DND-41 (cell line): ENCODE data around the gene ASPRV1.

ENCODE experiments used
- ATAC-seq: fragments of 200-7000 bp; cut with Tn5 transposase; 3 replicates; pipeline ENCODE4 v1.9.1; 2021; ENCODE audit warnings: low read depth; ENCODE audit not compliant: insufficient read depth
- DNase-seq: peaks from one replicate; pipeline ENCODE4 v3.0.0-alpha.2; 2020
- H2AFZ ChIP-seq: 2 replicates; pipeline ENCODE4 v1.6.0; 2012; ENCODE audit warnings: low read depth, low read length
- H3K27ac ChIP-seq: 2 replicates; pipeline ENCODE4 v1.5.1; 2012; ENCODE audit warnings: low read length, inconsistent platforms
- H3K27me3 ChIP-seq: fragments of 200-600 bp; sonication (generic); 2 replicates; pipeline ENCODE4 v1.6.0; 2012; ENCODE audit warnings: low read length, mild to moderate bottlenecking, inconsistent platforms; ENCODE audit not compliant: insufficient read depth, poor library complexity
- H3K36me3 ChIP-seq: 2 replicates; pipeline ENCODE4 v1.5.1; 2012; ENCODE audit warnings: low read length, inconsistent platforms; ENCODE audit not compliant: insufficient read depth
- H3K4me1 ChIP-seq: 2 replicates; pipeline ENCODE4 v1.5.1; 2012; ENCODE audit warnings: mild to moderate bottlenecking, low read length; ENCODE audit not compliant: insufficient read depth
- H3K4me2 ChIP-seq: 2 replicates; pipeline ENCODE4 v1.6.0; 2012; ENCODE audit warnings: mild to moderate bottlenecking, moderate library complexity, low read length, inconsistent platforms; ENCODE audit not compliant: insufficient read depth
- H3K4me3 ChIP-seq, 2 experiments: fragments of 200-600 bp in 1 of 2; shearing (Covaris generic) in 1 of 2; 2 replicates each; pipeline ENCODE4 v1.5.1; 2012 to 2016; ENCODE audit warnings: inconsistent platforms in 2 of 2, low read length in 2 of 2, mild to moderate bottlenecking in 2 of 2, low read depth in 1 of 2, moderate library complexity in 1 of 2
- H3K79me2 ChIP-seq: 2 replicates; pipeline ENCODE4 v1.6.0; 2012; ENCODE audit warnings: low read length, inconsistent platforms; ENCODE audit not compliant: insufficient read depth
- H3K9ac ChIP-seq: 2 replicates; pipeline ENCODE4 v1.6.0; 2012; ENCODE audit warnings: low read depth, mild to moderate bottlenecking, inconsistent platforms, low read length, moderate library complexity
- H3K9me3 ChIP-seq: 2 replicates; pipeline ENCODE4 v1.5.1; 2012; ENCODE audit warnings: low read length, moderate library complexity, mild to moderate bottlenecking, inconsistent platforms; ENCODE audit not compliant: insufficient read depth, severe bottlenecking
- H4K20me1 ChIP-seq: 2 replicates; pipeline ENCODE4 v1.6.0; 2012; ENCODE audit warnings: low read length; ENCODE audit not compliant: insufficient read depth
- CTCF ChIP-seq: IDR thresholded peaks from 2 replicates; pipeline ENCODE4 v1.5.1; 2012; ENCODE audit warnings: borderline replicate concordance, low read length, moderate library complexity, mild to moderate bottlenecking; ENCODE audit not compliant: poor library complexity, severe bottlenecking; ENCODE audit errors: extremely low read depth
- EZH2 ChIP-seq: IDR thresholded peaks from 3 replicates; pipeline ENCODE4 v1.6.1; 2012; ENCODE audit warnings: borderline replicate concordance, low read depth, mild to moderate bottlenecking, moderate library complexity, low read length, inconsistent platforms; ENCODE audit not compliant: severe bottlenecking

ASPRV1 gene

GRCh38 chr2:69983392-69983966, 22.0 kb upstream of the ASPRV1 start:
- DNase-seq (no peak), ATAC-seq (no peak)
- no peaks in the 10 kb centered on the region for H3K4me1 ChIP-seq
- no peaks in the 10 kb centered on the region for H3K36me3 ChIP-seq
- H3K9ac ChIP-seq, result no peak overlapping the region
- no peaks in the 10 kb centered on the region for H4K20me1 ChIP-seq
- TF ChIP-seq EZH2 (no peak), CTCF (no peak)
- no peaks in the 10 kb centered on the region for H3K27me3 ChIP-seq
- no peak overlapping the region for H3K4me3 ChIP-seq
- H3K9me3 ChIP-seq, result no peaks in the 10 kb centered on the region
- H3K27ac ChIP-seq, result no peak overlapping the region
- H2AFZ ChIP-seq, result no peak overlapping the region
- no peaks in the 10 kb centered on the region for H3K79me2 ChIP-seq
- H3K4me2 ChIP-seq, result no peak overlapping the region

GRCh38 chr2:69979902-69980807, 18.7 kb upstream of the ASPRV1 start:
- no peaks in the 10 kb centered on the region for H4K20me1 ChIP-seq
- ATAC-seq (no peak), DNase-seq (no peak)
- H3K4me2 ChIP-seq, result no peak overlapping the region
- no peak overlapping the region for H3K4me3 ChIP-seq
- H3K79me2 ChIP-seq, result no peaks in the 10 kb centered on the region
- H3K36me3 ChIP-seq, result no peaks in the 10 kb centered on the region
- H3K9ac ChIP-seq, result no peak overlapping the region
- H3K9me3 ChIP-seq, result no peaks in the 10 kb centered on the region
- TF ChIP-seq EZH2, result no peak
- TF ChIP-seq CTCF, result no peak
- no peak overlapping the region for H3K27ac ChIP-seq
- no peaks in the 10 kb centered on the region for H3K27me3 ChIP-seq
- H3K4me1 ChIP-seq, result 0 out of 2 replicates have a peak, but pooled peaks cover 7% of the 10 kb centered on the region
- no peak overlapping the region for H2AFZ ChIP-seq

- Histone ChIP-seq H3K27ac (no peak overlapping the region), H3K9ac (no peak overlapping the region), H3K27me3 (no peaks in the 10 kb centered on the region), H3K4me2 (no peak overlapping the region), H3K36me3 (no peaks in the 10 kb centered on the region), H3K4me3 (no peak overlapping the region), H3K4me1 (0 out of 2 replicates have a peak, but pooled peaks cover 7% of the 10 kb centered on the region), H2AFZ (no peak overlapping the region), H3K79me2 (no peaks in the 10 kb centered on the region), H4K20me1 (no peaks in the 10 kb centered on the region), H3K9me3 (no peaks in the 10 kb centered on the region)
- TF ChIP-seq CTCF, result no peak
- TF ChIP-seq EZH2, result no peak
- DNase-seq (no peak), ATAC-seq (no peak)
Measured at GRCh38 chr2:69977906-69978482, 16.6 kb upstream of the ASPRV1 start.
